Uterus (tissue), 4 donors: ENCODE measurements around the gene NOTCH2. TPM values are rescaled to one million over a fixed set of nuclear protein-coding genes. Genes with fewer than 3 reads are reported as not detected.

ENCODE experiments used
- DNase-seq, 2 donors: peaks; one replicate each; pipeline ENCODE4 v3.0.0-alpha.2; 2019 to 2020
- H3K27ac ChIP-seq, 2 donors: fragments of 200-600 bp; sonication (generic); 1 replicate in 1 of 2; 2 replicates in 1 of 2; pipeline ENCODE4 v1.5.1; 2016 to 2018
- H3K27me3 ChIP-seq, 2 donors: fragments of 200-600 bp; sonication (generic); one replicate each; pipeline ENCODE4 v1.5.1; 2018 to 2019; ENCODE audit warnings: control low read depth in 1 of 2
- H3K36me3 ChIP-seq, 2 donors: fragments of 200-600 bp; sonication (generic); one replicate each; pipeline ENCODE4 v1.5.1; 2019; ENCODE audit warnings: control low read depth in 1 of 2
- H3K4me1 ChIP-seq, 2 donors: fragments of 200-600 bp; sonication (generic); one replicate each; pipeline ENCODE4 v1.5.1; 2018 to 2019; ENCODE audit warnings: control low read depth in 1 of 2
- H3K4me3 ChIP-seq, 2 donors: fragments of 200-600 bp; sonication (generic); 1 replicate in 1 of 2; 2 replicates in 1 of 2; pipeline ENCODE4 v1.5.1; 2018 to 2019; ENCODE audit warnings: mild to moderate bottlenecking in 1 of 2
- H3K9me3 ChIP-seq, 2 donors: fragments of 200-600 bp; sonication (generic); one replicate each; pipeline ENCODE4 v1.5.1; 2019; ENCODE audit warnings: control low read depth in 1 of 2
- CTCF ChIP-seq, 4 experiments: fragments of 200-600 bp in 2 of 4; fragments of 450-650 bp in 2 of 4; sonication (generic) in 2 of 4; IDR thresholded peaks; one replicate each; pipeline ENCODE4 v1.5.1; 2016 to 2019; ENCODE audit warnings: antibody characterized with exemption in 4 of 4, mild to moderate bottlenecking in 2 of 4, moderate library complexity in 1 of 4
- POLR2A ChIP-seq, 2 donors: fragments of 450-650 bp; IDR thresholded peaks; one replicate each; pipeline ENCODE4 v1.6.1; 2016; ENCODE audit warnings: antibody characterized with exemption in 2 of 2, mild to moderate bottlenecking in 1 of 2, moderate library complexity in 1 of 2
- intact Hi-C: fragments of 100-400 bp; cut with DNase I; formaldehyde crosslinking; loops from one replicate; pipeline ENCODE4 v1.15.1; 2023; ENCODE audit warnings: low total_unique reads
- total RNA-seq, 4 donors: library from RNA; depleted of rRNA in 3 of 4; stranded (reverse); fragments of >200 nt in 3 of 4; gene quantifications; one replicate each; pipeline versions ENCODE4 v1.1.0 to v1.2.4, GENCODE V29; 2014 to 2023
- donor health status: DM: yes; HTN: yes; CAD: no.

NOTCH2 gene
- total RNA-seq, 4 donors from 2014 or later: 33.8 to 266 (median 87.7) TPM

GRCh38 chr1:119964673-119965363, 104.6 kb downstream of the NOTCH2 start:
- Histone ChIP-seq H3K4me3 (no peak overlapping the region), H3K27me3 (no peaks in the 10 kb centered on the region), H3K9me3 (no peaks in the 10 kb centered on the region), H3K36me3 (no peaks in the 10 kb centered on the region), H3K27ac (peak overlapping the region; percentile 9 to 10), H3K4me1 (no peaks in the 10 kb centered on the region)
- intact Hi-C loops: no loop called here
- no peak for TF ChIP-seq CTCF (IDR thresholded peaks at IDR 0.05)
- no peak for TF ChIP-seq POLR2A (IDR thresholded peaks at IDR 0.05)
- no peak for DNase-seq

GRCh38 chr1:119962296-119962968, 107.0 kb downstream of the NOTCH2 start:
- no peaks in the 10 kb centered on the region for H3K9me3 ChIP-seq
- no peak for DNase-seq
- no peak for TF ChIP-seq POLR2A (IDR thresholded peaks at IDR 0.05)
- no peak for TF ChIP-seq CTCF (IDR thresholded peaks at IDR 0.05)
- H3K27ac ChIP-seq: peak overlapping the region in 1 of 2 donors; percentile 9
- H3K4me3 ChIP-seq: no peak overlapping the region
- H3K4me1 ChIP-seq: no peaks in the 10 kb centered on the region
- intact Hi-C loops: no loop called here
- H3K36me3 ChIP-seq: no peaks in the 10 kb centered on the region
- H3K27me3 ChIP-seq: no peaks in the 10 kb centered on the region

GRCh38 chr1:119960501-119960900, 109.0 kb downstream of the NOTCH2 start:
- Histone ChIP-seq H3K27ac (no peak overlapping the region), H3K36me3 (no peaks in the 10 kb centered on the region), H3K27me3 (no peaks in the 10 kb centered on the region), H3K9me3 (no peaks in the 10 kb centered on the region), H3K4me3 (no peak overlapping the region), H3K4me1 (no peaks in the 10 kb centered on the region)
- intact Hi-C loops: no loop called here
- DNase-seq: no peak
- TF ChIP-seq CTCF (IDR thresholded peaks at IDR 0.05) (no peak), POLR2A (IDR thresholded peaks at IDR 0.05) (no peak)

GRCh38 chr1:119959268-119960220, 109.9 kb downstream of the NOTCH2 start:
- no peaks in the 10 kb centered on the region for H3K27me3 ChIP-seq
- H3K27ac ChIP-seq: no peak overlapping the region
- TF ChIP-seq POLR2A (IDR thresholded peaks at IDR 0.05): no peak
- no peak for TF ChIP-seq CTCF (IDR thresholded peaks at IDR 0.05)
- H3K4me3 ChIP-seq: no peak overlapping the region
- intact Hi-C loops: no loop called here
- H3K4me1 ChIP-seq: no peaks in the 10 kb centered on the region
- H3K9me3 ChIP-seq: no peaks in the 10 kb centered on the region
- no peaks in the 10 kb centered on the region for H3K36me3 ChIP-seq
- no peak for DNase-seq
